CD4-positive, alpha-beta T cell treated with Interleukin-15 for 4 hours (primary cell): Measurements from ENCODE around the gene MTOR.
"Not testable (repeated sequence)": the region's sequence is repeated elsewhere in the genome, so short reads cannot be mapped to it uniquely, and the experiment has no call there.

Experiments used
- DNase-seq: peaks from one replicate; pipeline ENCODE4 v3.0.0-alpha.2; 2020; ENCODE audit warnings: low spot score

Gene MTOR

DNA sequence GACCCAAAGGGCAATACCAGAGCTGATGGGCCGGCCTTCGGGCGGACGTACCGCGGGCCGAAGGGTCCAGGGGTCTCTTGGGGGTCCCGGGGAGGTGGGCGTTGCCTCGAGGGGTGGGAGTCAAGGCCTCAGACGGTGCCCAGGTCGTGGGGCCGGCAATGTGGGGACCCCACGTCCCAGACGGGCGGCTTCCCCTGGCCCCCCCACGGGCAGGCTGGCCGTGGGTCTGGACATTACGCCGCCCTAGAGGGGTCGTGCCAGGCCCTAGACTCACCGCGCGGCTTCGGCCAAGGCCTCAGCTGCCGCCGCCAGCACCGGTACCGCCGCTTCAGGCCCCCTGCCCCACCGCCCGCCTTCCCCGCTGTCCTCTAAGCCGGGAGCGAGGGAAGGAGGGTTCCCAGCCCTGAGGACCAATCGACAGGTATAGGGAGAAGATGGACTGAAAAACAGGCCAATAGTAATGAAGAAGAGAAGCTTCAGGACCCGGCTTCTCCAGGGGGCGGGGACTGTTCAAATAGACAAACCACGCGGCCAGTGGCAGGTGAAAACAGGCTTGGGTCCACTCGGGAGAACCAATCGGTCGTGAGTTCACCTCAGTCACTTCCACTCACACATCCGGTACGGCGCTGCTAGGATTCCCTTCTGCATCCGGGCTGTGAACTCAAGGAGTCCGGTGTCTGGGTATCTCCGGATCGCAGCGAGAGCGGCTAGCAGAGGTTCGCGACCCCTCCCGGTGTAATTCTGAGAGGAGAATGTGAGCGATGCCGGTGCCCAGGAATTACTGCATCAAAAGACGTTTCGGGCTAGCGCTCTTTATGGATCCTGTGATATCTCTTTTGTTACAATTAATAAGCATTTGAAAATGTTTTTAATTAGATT, at the start of gene MTOR:
TSS of gene MTOR (minus strand) at position 381 of the 879 bp plus-strand sequence. CDS start 3,142 bp downstream, outside the sequence.
- peak; percentile 99 for DNase-seq

GRCh38 chr1:11309385-11309784, 47.0 kb upstream of the MTOR start:
- DNase-seq: no peak

DNA sequence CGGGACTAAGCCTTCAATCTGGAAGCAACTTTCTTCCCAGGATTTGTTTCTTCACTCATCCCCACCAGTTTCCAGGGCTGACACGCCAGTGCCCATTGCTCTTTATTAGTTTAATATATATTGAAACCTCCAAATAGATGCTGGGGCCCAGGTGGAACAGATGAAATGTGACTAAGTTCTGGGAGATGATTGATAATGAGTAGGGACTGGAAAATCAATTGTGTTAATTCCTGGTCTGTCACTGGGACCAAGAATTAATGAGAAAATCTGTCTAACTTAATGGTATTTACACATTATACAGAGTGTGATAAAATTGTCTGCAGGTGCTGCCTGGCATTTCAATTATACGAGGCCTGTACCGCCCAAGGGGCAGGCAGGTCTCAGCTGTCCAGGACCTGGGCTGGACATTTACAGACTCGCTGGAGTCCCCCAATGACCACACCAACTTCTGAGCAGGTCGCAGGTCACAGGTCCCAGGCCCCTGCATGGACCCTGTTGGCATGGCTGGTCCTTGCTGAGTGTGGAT, 46.4 kb upstream of the MTOR start:
- no peak for DNase-seq

DNA sequence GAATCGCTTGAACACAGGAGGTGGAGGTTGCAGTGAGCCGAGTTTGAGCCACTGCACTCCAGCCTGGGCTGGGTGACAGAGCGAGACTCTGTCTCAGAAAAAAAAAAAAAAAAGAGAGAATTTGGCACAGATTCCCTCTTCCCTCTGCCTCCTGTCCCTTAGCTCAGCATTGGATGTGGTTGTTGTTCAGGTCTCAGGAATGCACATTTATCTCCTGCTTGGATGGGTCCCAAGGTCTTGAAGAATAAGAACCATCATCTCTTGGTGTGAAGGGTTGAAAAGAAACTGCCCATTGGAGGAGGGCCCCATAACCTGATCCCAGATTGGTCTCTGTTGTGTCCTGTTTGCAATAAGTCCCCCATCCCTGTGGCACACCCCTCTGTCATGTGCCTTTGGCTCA, 45.5 kb upstream of the MTOR start:
- no peak for DNase-seq

- DNase-seq: not testable (repeated sequence)
These were observed 43.2 kb upstream of the MTOR start for GRCh38 chr1:11305516-11305915.

DNA sequence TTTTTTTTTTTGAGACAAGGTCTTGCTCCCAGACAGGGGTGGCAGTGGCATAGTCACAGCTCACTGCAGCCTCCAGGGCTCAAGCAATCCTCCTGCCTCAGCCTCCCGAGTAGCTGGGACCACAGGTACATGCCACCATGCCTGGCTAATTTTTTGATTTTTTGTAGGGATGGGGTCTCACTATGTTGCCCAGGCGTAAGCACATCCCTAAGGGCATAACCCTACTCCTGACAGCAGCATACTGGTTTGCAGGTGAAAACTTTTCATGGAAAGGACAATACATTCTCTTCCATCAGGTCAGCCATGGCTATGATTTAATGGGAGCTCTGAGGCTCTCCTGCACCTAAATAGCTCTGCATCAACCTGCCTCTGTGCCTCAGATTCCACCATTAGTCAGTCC, 40.0 kb upstream of the MTOR start:
- no peak for DNase-seq

DNA sequence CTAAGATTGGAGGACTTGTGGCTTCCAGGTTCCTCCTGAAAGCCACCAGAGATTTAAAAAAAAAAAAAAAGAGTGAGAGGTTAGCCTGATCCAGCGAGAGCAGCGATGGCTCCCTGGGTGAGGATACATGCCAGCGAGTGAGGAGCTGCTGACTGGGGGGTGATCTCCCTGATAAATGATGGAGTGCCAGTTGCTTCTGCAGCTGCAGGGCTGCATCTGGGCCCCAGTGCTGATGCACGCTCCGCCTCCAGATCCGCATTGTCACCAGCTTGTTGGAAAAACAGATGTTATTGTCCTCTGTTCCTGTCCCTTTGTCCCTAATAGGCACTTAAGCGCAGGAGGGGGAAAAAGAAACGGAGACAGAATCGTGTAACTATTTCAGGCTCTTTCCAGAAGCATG, 39.2 kb upstream of the MTOR start:
- DNase-seq: no peak

DNA sequence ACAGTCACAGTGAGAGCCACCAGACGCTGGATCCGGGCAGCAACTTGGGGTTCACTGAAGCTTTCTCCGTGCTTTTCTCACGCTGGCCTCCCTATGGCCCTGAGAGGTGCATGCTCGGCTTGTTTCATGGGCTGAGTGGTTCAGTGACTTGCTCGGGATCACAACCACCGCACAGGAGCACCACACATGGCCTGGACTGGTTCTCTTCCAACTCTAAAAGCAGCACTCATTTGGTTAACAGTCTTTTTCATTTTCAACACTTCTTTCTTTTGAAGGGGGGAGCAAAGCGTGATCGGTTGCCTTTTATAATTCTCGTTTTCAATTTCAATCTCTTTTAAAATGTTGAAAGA, 36.8 kb upstream of the MTOR start:
- DNase-seq: no peak

GRCh38 chr1:11298390-11299224, 36.3 kb upstream of the MTOR start:
- DNase-seq: no peak

GRCh38 chr1:11297774-11298173, 35.4 kb upstream of the MTOR start:
- not testable (repeated sequence) for DNase-seq

DNA sequence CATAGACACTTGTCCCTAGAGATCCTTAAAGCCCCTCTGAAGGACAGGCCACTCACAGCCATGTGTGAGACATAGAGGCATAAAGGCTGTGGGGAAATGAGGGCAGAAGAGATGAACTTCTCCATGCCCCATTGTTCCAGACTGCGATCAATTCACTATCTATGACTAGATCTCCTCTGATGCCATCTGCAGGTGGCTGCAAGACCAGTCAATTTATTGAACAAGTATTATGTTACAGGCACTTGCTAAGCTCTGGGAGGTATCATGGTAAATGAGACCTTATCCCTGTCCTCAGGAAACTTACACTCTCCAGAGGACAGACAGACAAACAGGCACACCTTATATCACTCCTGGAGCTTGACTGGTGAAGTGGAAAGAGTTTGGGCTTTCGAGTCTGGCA, 33.6 kb upstream of the MTOR start:
- no peak for DNase-seq

DNA sequence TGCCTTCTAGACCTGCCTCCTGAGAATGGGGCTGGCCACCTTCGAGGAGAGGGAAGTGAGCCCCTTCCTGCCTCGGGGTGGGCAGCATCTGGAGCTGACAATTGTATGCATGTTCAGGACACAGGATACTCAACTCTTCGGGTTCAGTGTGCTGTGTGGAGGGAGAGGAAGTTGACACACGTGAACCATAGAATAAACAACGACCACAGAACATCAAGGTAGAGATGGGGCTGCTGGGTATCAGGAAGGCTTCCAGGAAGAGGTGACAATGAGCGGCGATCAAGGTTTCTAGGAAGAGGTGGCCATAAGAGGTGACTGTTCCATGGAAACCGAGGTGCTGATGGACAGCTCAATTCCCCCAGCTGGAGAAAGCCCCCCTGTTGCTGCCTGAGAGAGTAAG, 32.6 kb upstream of the MTOR start:
- DNase-seq: no peak

DNA sequence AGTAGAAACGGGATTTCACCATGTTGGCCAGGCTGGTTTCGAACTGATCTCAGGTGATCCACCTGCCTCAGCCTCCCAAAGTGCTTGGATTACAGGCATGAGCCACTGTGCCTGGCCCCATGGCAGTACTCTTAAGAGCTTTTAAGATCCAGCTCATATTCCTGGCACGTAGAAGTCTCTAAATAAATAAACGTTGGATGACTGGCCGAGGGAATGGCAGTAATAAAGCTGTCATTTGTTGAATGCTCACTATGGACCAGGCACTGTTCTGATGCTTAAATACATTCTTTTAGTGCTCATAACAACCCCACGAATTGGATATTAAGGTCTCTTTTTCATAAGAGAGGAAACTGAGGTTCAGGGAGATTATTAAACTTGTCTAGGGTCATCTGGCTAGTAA, 31.5 kb upstream of the MTOR start:
- no peak for DNase-seq

- no peak for DNase-seq
These were observed 28.7 kb upstream of the MTOR start for GRCh38 chr1:11291049-11291448.

DNA sequence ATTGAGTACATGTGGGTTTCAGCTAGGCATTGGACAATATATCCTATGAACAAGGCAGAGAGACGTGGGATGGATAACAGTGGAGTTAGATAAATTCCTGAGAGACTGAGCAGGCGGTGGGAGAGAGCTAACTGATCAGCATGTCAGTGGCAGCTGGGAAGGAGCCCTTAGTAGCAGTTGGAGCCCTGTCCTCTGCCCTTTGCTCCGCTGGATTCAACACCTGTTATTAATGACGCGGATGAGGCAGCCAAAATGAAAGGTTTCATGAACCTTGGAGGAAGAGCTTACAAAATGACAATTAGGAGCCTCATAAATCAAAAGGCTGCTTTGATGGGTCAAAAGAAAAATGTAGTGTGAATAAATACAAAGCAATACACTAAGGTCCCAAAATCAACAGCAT, 26.7 kb upstream of the MTOR start:
- no peak for DNase-seq

GRCh38 chr1:11286735-11287410, 24.5 kb upstream of the MTOR start:
- no peak for DNase-seq

DNA sequence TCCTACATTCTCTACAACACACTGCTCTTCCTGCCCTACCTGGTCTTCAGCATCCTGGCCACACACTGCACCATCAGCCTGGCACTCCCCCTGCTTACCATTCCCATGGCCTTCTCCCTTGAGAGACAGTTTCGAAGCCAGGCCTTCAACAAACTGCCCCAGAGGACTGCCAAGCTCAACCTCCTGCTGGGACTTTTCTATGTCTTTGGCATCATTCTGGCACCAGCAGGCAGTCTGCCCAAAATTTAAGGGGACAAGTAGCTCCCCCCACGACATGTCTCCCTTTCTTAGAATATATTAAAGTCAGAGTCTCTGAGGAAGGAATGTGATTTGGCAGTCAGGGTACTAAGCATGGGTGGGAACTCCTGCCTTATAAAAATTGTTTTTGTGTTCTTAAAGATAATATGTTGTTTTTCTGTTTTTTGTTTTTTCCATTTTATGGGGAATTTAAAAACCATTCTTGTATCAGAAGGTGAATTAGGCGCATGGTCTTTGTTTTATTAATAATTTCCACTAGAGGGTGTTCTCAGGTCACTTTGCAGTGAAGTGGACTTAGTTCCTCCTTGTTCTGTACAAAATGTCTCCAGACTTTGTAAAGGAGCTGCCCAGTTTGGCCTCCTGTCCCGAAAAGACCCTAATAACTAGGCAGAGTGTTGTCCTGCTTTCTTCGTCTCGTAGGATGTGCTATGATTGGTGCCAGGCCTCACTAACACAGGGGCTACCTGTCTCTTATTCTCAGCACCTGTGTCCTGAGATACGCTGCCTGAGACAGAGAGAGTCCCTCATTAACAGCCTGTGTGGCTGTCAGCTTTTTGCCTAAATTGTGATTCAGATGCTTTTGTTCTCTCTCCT, 23.8 kb upstream of the MTOR start:
- no peak for DNase-seq

GRCh38 chr1:11284784-11285183, 22.4 kb upstream of the MTOR start:
- no peak for DNase-seq

DNA sequence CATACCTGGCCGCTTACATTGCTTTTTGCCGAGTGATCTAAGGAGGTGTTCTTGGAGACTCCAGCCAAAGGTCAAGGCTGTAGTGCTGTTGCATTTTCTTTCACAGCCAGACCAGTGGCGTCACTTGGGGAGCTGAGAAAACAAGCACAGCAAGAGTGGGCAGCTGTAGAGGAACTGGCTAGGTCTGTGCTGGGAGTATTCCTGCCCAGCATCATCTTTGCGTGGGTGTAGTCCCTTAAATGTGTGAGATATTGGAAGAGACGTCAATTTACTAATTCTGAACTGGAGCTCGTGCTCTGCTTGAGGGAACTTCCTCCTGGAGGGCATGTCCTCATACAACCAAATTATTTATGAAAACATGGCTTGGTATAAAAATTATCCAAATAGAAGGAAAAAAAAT, 20.8 kb upstream of the MTOR start:
- no peak for DNase-seq

GRCh38 chr1:11281518-11282331, 19.4 kb upstream of the MTOR start:
- DNase-seq: no peak
